AG09319 (cell line): ENCODE measurements around the gene ZNF37A.
"Not testable (repeated sequence)": the region's sequence is repeated elsewhere in the genome, so short reads cannot be mapped to it uniquely, and the experiment has no call there.

ENCODE experiments used
- DNase-seq: peaks from one replicate; pipeline ENCODE4 v3.0.0-alpha.2; 2010; ENCODE audit warnings: low read depth; ENCODE audit errors: extremely low read depth
- CTCF ChIP-seq: IDR thresholded peaks from 2 replicates; pipeline ENCODE4 v1.5.1; 2011; ENCODE audit warnings: low read depth, mild to moderate bottlenecking, inconsistent platforms, low read length, moderate library complexity

ZNF37A gene

DNA sequence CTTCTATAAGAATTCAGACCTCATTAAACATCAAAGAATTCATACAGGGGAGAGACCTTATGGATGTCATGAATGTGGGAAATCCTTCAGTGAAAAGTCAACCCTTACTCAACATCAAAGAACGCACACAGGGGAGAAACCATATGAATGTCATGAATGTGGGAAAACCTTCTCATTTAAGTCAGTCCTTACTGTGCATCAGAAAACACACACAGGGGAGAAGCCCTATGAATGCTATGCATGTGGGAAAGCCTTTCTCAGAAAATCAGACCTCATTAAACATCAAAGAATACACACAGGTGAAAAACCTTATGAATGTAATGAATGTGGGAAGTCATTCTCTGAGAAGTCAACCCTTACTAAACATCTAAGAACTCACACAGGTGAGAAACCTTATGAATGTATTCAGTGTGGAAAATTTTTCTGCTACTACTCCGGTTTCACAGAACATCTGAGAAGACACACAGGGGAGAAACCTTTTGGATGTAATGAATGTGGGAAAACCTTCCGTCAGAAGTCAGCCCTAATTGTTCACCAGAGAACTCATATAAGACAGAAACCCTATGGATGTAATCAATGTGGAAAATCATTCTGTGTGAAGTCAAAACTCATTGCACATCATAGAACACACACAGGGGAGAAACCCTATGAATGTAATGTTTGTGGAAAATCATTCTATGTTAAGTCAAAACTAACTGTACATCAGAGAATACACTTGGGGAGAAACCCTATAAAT lies 24.1 kb downstream of the ZNF37A start:
- DNase-seq, result no peak
- TF ChIP-seq CTCF, result no peak

- no peak for TF ChIP-seq CTCF
- no peak for DNase-seq
Measured at GRCh38 chr10:38119038-38119437, 24.9 kb downstream of the ZNF37A start.

DNA sequence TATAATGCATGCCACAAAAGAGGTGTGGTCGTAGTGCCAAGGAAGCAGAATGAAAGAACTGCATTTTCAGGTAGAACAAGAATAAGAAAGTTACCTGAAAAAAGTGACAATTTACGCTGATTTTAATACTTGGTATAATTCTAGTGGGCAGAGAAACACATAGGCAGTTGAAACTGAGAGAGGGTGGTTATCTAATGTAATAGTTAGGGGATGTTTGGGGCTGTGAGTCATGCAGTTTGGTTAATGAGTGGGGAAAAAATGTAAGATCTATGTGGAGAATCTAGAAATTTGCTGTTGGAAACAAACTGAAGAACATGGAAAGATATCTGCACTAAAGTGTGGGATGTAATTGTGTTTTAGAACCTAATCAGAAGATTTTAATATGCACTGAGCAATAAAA lies 33.7 kb downstream of the ZNF37A start:
- TF ChIP-seq CTCF, result no peak
- no peak for DNase-seq

GRCh38 chr10:38143587-38143986 lies 49.5 kb downstream of the ZNF37A start:
- DNase-seq, result no peak
- no peak for TF ChIP-seq CTCF

DNA sequence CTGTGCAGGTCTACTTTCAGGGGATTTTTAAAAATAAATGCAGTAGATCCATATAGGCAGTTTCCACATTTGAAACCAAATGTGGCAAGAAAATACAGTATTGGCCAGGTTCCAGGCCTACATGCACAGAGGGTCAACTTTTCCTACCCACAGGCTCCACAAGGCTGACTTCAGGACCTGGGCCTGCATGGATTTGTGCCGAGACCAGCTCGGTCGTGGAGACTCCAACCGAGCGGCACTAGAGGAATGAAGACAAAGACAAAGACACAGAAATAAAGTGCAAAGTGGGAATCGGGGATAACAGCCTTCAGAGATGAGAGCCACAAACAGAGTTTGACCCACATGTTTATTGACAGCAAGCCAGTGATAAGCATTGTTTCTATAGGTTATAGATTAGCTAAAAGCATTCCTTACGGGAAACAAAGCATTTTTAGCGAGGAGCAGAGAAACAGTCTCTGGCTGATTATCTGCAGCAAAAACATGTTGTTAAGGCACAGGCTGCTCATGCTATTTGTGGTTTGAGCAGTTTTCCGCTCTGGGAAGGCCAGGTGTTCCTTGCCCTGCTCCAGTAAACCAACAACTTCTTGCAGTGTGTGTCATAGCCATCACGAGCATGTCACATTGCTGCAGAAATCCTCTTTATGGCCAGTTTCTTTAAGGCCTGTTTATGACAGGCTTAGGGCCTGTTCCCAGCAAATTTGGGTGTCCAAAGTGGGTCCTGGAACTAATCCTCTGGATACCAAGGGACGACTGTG lies 52.6 kb downstream of the ZNF37A start:
- no peak for DNase-seq
- no peak for TF ChIP-seq CTCF

GRCh38 chr10:38147686-38148085 lies 53.5 kb downstream of the ZNF37A start:
- TF ChIP-seq CTCF, result no peak

GRCh38 chr10:38150891-38151463 lies 56.8 kb downstream of the ZNF37A start:
- DNase-seq, result not testable (repeated sequence)

More at GRCh38 chr10:38147686-38148085, 53.5 kb downstream of the ZNF37A start:
- no peak for DNase-seq
